C4-2B (cell line): Measurements from ENCODE around the gene THAP2.

Experiments
- H3K27ac ChIP-seq: fragments of 450-650 bp; 2 replicates; pipeline ENCODE4 v1.5.1; 2017
- ZFX ChIP-seq: fragments of 450-650 bp; IDR thresholded peaks from 2 replicates; pipeline ENCODE4 v1.6.1; 2017
- TF ChIP-seq, protein P1 (sequence below): fragments of 450-650 bp; conservative IDR thresholded peaks from 2 replicates; pipeline ENCODE4 v1.5.1; 2017; ENCODE audit warnings: mild to moderate bottlenecking

The THAP2 gene

DNA sequence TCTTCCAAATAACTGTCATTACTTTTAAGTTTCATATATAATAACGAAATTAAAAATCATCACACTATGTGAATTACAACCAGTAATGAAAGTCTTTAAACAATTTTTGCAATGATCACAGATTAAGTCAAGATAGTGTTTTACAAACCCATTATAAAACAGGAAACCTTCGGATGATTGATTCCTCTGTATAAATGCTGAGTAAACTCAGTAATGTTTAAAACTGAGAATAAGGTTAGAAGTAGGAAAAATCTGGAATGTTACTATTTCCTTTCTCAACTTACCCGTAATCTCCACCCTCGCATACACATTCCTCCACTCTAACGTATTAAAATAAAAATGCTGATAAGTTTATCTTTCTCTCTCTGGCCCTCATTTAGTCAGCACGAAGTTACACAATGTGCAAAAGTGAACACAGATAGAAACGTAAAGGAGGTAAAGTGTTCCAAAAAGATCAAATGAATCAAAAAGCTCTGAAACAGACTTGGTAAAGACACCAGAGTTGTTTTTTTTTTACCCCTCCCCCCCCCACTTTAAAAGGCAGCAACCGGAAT lies 2.0 kb upstream of the THAP2 start:
- no peak overlapping the region for H3K27ac ChIP-seq
- no peak for TF ChIP-seq ZFX
- TF ChIP-seq, protein P1, sequence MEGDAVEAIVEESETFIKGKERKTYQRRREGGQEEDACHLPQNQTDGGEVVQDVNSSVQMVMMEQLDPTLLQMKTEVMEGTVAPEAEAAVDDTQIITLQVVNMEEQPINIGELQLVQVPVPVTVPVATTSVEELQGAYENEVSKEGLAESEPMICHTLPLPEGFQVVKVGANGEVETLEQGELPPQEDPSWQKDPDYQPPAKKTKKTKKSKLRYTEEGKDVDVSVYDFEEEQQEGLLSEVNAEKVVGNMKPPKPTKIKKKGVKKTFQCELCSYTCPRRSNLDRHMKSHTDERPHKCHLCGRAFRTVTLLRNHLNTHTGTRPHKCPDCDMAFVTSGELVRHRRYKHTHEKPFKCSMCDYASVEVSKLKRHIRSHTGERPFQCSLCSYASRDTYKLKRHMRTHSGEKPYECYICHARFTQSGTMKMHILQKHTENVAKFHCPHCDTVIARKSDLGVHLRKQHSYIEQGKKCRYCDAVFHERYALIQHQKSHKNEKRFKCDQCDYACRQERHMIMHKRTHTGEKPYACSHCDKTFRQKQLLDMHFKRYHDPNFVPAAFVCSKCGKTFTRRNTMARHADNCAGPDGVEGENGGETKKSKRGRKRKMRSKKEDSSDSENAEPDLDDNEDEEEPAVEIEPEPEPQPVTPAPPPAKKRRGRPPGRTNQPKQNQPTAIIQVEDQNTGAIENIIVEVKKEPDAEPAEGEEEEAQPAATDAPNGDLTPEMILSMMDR: no peak

DNA sequence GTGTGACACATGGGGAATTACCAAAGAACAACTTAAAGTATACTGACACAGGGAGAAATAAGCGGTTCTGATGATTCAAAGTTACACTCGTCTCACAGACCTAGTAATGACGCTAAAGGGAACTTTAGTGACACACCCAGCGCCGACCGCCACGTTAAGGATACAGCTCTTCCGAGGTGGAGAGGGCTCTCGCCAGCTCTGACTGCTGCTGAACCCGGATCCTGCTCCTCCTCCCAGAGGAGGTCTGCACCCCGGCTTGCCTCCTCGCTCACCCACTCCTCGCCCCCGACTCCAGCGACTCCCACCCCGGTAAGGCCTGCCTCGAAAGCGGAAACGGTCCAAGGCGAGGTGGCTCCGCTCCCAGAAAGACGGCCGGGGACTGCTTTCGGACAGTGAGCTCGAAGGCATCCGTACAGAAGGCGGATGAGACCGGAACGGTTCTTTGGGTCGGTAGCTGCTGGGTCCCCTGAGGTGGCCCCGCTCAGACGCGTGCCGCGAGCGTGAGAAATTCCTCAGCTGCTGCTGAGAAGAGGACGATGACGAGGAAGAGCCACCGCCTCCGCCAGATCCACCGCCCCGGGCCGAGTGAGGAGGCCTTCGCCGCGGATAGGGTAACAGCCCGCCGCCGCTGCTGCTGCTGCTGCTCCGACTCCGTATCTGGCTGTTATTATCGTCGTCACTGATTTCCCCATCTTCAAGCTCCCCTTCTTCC lies 1.1 kb upstream of the THAP2 start:
- H3K27ac ChIP-seq: peak overlapping the region; percentile 98
- TF ChIP-seq ZFX: peak; percentile 71
- TF ChIP-seq, protein P1: no peak

DNA sequence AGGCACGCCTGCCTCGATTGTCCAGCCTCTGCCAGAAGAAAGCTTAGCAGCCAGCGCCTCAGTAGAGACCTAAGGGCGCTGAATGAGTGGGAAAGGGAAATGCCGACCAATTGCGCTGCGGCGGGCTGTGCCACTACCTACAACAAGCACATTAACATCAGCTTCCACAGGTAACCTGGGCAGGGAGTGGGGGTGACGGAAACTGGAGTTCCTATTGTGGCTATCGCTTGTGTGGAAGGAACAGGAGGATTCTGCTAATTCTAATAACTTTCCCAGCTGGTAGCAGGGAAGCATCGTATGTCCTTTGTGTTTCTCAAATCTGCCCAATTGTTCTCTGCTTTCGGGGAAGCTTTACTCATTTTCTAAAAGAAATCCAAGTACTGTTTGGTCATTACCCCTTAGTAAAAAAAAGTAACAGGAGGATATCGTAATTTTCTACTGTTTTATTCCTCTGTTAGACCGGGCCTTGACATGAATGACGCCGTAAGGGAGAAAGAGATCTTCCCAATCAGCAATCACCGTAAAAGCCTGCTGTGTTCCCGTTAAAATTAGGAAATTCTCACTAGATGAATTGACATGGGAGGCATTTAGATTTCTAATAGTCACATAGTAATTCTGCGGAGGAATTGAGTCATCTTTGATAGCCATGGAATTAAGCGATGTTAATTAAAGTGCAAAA lies 449 bp downstream of the THAP2 start:
- no peak for TF ChIP-seq ZFX
- TF ChIP-seq, protein P1: no peak
- peak overlapping the region; percentile 98 for H3K27ac ChIP-seq

DNA sequence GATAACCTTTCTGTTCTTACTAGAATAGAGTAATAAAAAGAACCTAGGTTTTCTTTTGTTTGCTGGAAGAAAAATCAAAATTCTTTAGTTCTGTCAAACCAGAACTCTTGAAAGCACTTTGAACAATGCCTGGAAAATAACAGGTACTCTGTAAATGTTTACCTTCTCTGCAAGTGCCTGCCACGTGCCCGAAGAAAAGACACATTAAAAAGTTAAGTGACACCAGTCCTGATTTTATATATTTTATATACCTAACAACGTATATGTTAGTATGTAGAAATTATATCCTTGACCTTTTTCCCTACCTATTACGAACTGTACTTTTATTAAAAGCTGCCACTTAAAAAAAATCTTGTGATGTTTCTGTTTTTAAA lies 976 bp downstream of the THAP2 start:
- TF ChIP-seq ZFX: no peak
- TF ChIP-seq, protein P1: no peak
- H3K27ac ChIP-seq: no peak overlapping the region

DNA sequence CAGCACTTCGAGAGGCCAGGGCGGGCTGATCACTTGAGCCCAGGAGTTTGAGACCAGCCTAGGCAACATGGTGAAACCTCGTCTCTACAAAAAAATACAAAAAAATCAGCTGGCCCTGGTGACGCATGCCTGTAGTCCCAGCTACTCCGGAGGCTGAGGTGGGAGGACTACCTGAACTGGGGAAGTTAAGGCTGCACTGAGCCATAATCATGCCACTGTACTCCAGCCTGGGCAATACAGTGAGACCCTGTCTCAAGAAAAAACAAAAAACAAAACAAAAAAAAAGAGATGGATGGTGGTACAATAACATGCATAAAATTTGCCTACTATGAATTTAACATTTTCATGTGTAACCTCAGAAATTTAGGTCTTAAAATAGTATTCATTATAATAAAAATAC lies 2.2 kb downstream of the THAP2 start:
- no peak for TF ChIP-seq ZFX
- TF ChIP-seq, protein P1: no peak
- no peak overlapping the region for H3K27ac ChIP-seq

DNA sequence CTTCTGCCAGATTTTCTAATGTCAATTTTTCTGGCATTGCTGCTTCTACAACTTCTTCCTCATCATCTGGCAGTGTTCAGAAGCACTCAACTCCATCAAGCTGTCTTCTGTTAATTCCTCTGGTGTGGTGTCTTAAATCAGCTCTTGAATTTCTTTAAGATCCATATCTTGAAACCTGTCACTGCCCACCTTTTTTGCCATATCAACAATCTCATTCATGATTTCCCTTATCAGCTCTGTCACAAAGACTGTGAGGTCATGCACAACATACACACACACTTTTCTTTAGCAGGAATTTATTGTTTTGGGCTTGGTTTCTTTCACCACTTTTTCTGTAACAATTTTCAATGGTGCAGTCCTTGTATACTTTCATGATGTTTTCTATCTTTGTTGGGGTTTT lies 7.2 kb downstream of the THAP2 start:
- H3K27ac ChIP-seq: no peak overlapping the region
- TF ChIP-seq, protein P1: no peak
- TF ChIP-seq ZFX: no peak

DNA sequence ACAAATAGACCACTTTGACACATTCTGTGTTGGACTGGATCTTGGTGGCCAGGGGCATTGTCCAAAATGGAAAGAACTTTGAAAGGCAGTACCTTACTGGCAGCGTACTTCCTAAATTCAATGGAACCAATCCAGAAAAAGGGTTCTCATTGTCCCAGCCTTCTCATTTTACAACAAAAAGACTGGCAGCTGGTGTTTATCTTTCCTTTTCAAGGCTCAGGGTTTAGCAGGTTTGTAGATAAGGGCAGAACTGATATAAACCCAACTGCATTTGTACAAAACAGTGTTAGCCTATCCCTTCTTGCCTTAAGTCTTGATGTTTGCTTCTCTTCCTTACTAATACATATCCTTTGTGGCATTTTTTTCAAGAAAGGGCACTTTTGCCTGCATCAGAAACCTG lies 7.7 kb downstream of the THAP2 start:
- H3K27ac ChIP-seq: no peak overlapping the region
- TF ChIP-seq ZFX: no peak
- TF ChIP-seq, protein P1: no peak
